ENCODE results near the gene TTC39B.
"Not testable (repeated sequence)": the region's sequence is repeated elsewhere in the genome, so short reads cannot be mapped to it uniquely, and the experiment has no call there.

TTC39B gene

GRCh38 chr9:15306757-15307522, at the start of gene TTC39B:
Gene TTC39B (minus strand): TSS chr9:15307216. CDS start chr9:15307125, 91 bp downstream.
- peak; percentile 58 to 94 for DNase-seq

GRCh38 chr9:15355669-15356068, 48.7 kb upstream of the TTC39B start:
- DNase-seq: no peak

GRCh38 chr9:15354713-15355112, 47.7 kb upstream of the TTC39B start:
- no peak for DNase-seq

GRCh38 chr9:15353892-15354291, 46.9 kb upstream of the TTC39B start:
- no peak for DNase-seq

GRCh38 chr9:15352306-15352705, 45.3 kb upstream of the TTC39B start:
- no peak for DNase-seq

- DNase-seq: peak; percentile 52 to 74
Measured at GRCh38 chr9:15349892-15350761, 43.1 kb upstream of the TTC39B start.

GRCh38 chr9:15346837-15347236, 39.8 kb upstream of the TTC39B start:
- DNase-seq: no peak

- DNase-seq: no peak
Measured at GRCh38 chr9:15344191-15344590, 37.2 kb upstream of the TTC39B start.

- no peak for DNase-seq
Measured at GRCh38 chr9:15333376-15333881, 26.4 kb upstream of the TTC39B start.

GRCh38 chr9:15332939-15333338, 25.9 kb upstream of the TTC39B start:
- DNase-seq: no peak

GRCh38 chr9:15329539-15330109, 22.6 kb upstream of the TTC39B start:
- DNase-seq: no peak

- no peak for DNase-seq
Measured at GRCh38 chr9:15328946-15329345, 21.9 kb upstream of the TTC39B start.

- DNase-seq: not testable (repeated sequence)
Measured at GRCh38 chr9:15322695-15323094, 15.7 kb upstream of the TTC39B start.

GRCh38 chr9:15319661-15320060, 12.6 kb upstream of the TTC39B start:
- not testable (repeated sequence) for DNase-seq

GRCh38 chr9:15317836-15318235, 10.8 kb upstream of the TTC39B start:
- DNase-seq: no peak

GRCh38 chr9:15311607-15312006, 4.6 kb upstream of the TTC39B start:
- no peak for DNase-seq

- DNase-seq: no peak
Measured at GRCh38 chr9:15310107-15310850, 3.3 kb upstream of the TTC39B start.

- DNase-seq: no peak
Measured at GRCh38 chr9:15308511-15308910, 1.5 kb upstream of the TTC39B start.

- DNase-seq: no peak
Measured at GRCh38 chr9:15307523-15307841, 466 bp upstream of the TTC39B start.

- no peak for DNase-seq
Measured at GRCh38 chr9:15306068-15306756, 804 bp downstream of the TTC39B start.

GRCh38 chr9:15305470-15305869, 1.5 kb downstream of the TTC39B start:
- DNase-seq: no peak

- no peak for DNase-seq
Measured at GRCh38 chr9:15304632-15305031, 2.4 kb downstream of the TTC39B start.
